Activated CD8-positive, alpha-beta memory T cell treated with anti-CD3 and anti-CD28 coated beads for 48 hours (primary cell): ENCODE measurements around the gene SPEF1.

Source experiments
- DNase-seq, 3 experiments: peaks; one replicate each; pipeline ENCODE4 v3.0.0-alpha.2; 2020; ENCODE audit warnings: low read depth in 2 of 3, low spot score in 2 of 3

Gene SPEF1

DNA sequence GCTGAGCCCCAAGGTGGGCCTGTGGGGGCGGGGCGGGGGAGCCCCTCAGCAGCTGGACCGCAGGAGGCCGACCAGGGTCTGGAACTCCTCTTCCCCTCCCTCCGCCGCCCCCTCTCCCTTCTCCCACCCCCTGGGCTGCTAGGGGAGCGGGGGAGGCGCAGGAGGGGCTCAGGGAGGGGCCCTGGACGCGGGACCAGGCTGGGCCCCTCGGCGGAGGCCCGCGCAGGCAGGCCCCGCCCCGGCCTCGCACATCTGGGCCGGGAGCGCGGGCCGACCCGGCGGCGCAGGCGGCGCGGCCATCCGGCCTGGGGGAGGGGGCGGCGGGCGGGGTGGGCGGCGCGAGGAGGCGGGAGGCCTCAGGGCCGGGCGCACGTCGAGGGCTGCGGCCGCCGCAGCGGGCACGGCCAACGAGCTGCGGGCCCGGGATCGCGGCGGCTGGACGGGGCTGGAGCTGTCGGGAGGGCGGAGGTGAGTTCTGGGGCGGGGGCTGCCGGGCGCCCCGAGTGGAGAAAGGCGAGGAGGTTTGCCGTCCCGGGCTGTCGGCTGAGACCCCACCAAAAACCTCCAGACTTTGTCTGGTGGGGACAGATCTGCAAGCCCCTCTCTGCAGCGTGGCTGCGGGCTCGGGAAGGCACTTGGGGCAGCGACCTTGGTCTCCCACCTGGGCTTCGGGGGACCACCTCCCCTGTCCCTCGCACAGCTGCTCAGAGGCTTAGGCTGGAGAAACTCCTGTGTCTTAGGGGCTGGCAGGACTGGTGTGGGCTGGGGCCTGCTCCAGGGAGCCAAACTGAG, 48.7 kb downstream of the SPEF1 start, which contains the start of gene HSPA12B:
Gene HSPA12B, plus strand, starts transcription at position 359 of the 792 bp plus-strand sequence. CDS start 5,990 bp downstream, outside the sequence.
- no peak for DNase-seq

DNA sequence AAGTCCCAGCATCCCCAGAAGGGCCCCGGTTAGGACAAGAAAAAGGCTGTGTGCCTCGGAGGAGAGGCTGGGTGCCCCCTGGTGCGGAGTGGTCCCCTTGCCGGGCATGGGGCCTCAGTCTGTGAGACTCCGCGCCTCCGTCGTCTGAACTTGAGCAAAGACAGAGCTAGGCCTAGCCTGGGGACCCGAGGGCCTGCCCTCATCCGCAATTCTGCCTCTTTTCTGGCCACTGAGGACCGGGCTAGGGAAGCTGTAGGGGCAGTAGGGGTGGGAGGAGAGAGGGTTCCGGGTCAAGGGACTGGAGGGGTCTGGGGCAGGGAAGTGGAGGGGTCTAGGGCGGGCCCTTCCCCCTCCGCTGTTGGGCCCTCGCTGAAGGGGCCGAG, 49.3 kb downstream of the SPEF1 start:
- DNase-seq = no peak

GRCh38 chr20:3730803-3731672, 50.2 kb downstream of the SPEF1 start:
- no peak for DNase-seq

DNA sequence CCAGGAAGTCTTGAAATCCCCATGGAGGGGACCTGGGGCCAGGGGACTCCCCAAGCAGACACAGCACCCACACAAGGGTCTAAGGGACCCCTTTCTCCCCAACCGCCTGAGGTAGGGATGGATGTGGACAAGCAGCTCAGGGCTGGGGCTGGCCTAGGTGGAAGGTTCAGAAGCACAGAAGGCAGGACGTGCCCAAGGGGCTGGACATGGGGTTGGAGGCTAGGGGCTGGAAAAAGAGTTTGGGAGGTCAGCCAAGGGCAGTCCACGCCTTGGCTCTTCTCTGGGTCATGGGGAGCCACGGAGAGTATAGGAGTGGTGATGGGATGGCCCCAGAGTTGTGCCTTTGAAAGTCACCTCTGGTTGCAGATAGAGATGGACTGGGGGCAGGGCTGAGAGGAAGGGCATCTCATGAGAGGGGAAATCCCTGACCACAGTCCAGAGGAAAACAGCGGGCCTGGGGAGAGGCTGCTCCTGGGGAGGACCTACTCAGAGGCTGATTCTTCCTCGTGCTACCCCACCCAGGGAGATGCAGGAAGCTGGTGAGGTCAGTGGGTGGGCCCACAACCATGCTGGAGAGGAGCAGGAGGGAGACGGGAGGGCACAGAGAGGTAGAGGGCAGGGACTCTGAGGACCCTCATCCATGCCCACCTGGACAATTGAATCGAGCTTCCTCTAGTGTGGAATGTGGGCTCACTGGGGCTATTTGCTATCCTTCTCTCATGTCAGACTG, 51.3 kb downstream of the SPEF1 start:
- no peak for DNase-seq

- DNase-seq = no peak
Measured at GRCh38 chr20:3729378-3729777, 51.9 kb downstream of the SPEF1 start.

DNA sequence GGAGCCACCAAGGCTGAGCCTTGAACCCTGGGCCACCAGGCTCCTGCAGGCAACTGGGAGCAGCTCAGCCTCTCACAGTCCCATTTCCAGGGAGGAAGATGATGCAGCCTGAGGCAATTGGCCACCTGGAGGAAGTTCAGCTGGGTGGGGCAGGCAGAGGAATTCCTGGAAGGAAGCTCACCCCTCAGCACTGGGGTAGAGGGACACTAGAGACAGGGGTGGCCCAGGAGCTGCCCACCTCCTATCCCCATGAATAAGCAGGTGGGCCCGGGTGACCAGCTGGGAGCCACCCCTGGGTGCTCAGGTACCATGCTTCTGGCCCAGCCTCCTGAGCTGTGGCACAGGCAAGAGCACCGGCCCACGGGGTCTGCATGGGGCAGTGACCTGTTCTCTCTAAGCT, 52.4 kb downstream of the SPEF1 start:
- no peak for DNase-seq

GRCh38 chr20:3728354-3728753, 52.9 kb downstream of the SPEF1 start:
- DNase-seq = no peak
